ENCODE measurements around the gene TTYH1. TPM values are rescaled to one million over a fixed set of nuclear protein-coding genes. Genes with fewer than 3 reads are reported as not detected.
A peak's percentile ranks its signal among the peaks of the same experiment; 100 is the strongest.
"Not testable (repeated sequence)": the region's sequence is repeated elsewhere in the genome, so short reads cannot be mapped to it uniquely, and the experiment has no call there.

Gene TTYH1
- total and polyA plus RNA-seq, 9 donors: 0.25 to 34.2 (median 1.8) TPM

DNA sequence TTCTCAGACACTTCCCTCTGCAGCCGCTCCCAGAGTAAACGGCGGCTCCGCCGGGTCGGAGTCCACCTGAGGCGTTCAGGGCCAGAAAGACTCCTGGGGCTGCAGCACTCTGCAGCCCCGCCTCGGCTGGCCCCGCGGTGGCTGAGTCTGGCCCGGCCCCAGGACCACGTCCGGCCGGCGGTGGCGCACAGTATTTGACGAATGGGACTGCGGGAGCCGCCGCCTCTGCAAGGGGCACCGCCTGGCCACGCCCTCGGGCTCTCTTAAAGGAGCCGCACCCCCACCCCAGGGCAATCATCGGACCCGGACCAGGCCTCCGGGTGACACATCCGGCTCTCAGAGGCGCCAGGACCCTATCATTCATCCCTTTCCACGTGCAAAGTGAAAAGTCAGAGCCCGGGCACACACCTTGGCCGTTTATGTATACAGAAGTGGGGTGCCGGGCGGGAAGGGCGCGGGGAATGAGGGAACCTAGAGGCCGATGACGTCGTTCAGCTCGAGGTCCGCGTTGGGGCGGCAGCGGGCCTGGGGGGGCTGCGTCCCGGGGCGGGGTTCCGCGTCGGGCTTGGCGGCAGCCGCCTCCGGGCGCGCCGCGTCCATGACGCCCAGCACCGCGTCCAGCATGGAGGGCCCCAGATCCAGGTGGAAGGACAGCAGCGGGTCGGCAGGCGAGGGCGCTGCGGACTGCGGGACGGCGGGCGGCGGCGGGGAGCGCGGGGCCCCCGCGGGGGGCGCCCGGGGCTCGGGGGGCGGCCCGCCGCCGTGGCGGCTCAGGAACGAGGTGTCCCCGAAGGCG lies 49.6 kb downstream of the TTYH1 start:
- Histone ChIP-seq H3K27ac (peak overlapping the region; percentile 25 to 68), H3K4me3 (peak overlapping the region; percentile 56), H3K9me3 (no peaks in the 10 kb centered on the region), H3K4me1 (ENCODE audit: insufficient read depth) (peaks cover 12% of the 10 kb centered on the region), H3K27me3 (no peaks in the 10 kb centered on the region), H3K36me3 (no peaks in the 10 kb centered on the region)
- WGBS, 3 donors: 11 to 19% (median 11%) methylated on average over 49 to 85 of the region's 87 CpGs
- TF ChIP-seq POLR2A (IDR thresholded peaks at IDR 0.05): peak; percentile 27
- TF ChIP-seq CTCF (IDR thresholded peaks at IDR 0.05): no peak
- no peak for TF ChIP-seq EP300 (IDR thresholded peaks at IDR 0.05)
- DNase-seq: peak; percentile 73 to 87 (median 83)
- intact Hi-C loops (cut with DNase I): no loop called here

DNA sequence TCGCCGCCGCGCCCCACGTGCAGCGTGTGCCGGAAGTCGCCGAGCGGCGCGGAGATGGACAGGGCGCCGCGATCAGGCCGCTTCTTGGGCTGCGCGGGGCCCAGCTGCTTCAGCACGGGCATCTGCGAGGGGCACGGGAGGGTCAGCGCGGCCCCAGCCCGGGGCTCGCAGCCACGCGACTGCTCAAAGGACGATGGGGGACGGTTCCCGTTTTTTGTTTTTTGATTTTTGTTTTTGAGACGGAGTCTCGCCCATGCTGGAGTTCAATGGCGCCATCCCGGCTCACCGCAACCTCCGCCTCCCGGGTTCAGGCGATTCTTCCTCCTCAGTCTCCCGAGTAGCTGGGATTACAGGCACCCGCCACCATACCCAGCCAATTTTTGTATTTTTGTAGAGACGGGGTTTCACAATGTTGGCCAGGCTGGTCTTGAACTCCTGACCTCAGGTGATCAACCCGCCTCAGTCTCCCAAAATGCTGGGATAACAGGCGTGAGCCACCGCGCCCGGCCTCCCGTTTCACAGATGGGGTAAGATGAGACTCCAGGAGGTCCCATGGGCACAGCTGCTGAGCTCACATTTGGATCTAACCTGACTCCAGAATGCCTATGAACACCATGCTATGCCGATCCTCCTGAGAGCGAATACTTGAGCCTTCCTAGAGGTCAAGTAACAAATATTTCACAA lies 50.3 kb downstream of the TTYH1 start:
- H3K9me3 ChIP-seq: no peaks in the 10 kb centered on the region
- H3K27me3 ChIP-seq: no peaks in the 10 kb centered on the region
- intact Hi-C loops (cut with DNase I): no loop called here
- 74 to 88% (median 77%) methylated on average over 48 to 49 of the region's 49 CpGs for WGBS, 3 donors
- no peak overlapping the region for H3K27ac ChIP-seq
- DNase-seq: peak in 4 of 5 donors; percentile 31 to 54 (median 43)
- H3K4me3 ChIP-seq: no peak overlapping the region
- no peaks in the 10 kb centered on the region for H3K36me3 ChIP-seq
- TF ChIP-seq CTCF (IDR thresholded peaks at IDR 0.05) (no peak), EP300 (IDR thresholded peaks at IDR 0.05) (no peak), POLR2A (IDR thresholded peaks at IDR 0.05) (no peak)
- H3K4me1 ChIP-seq (ENCODE audit: insufficient read depth): peaks cover 12% of the 10 kb centered on the region

DNA sequence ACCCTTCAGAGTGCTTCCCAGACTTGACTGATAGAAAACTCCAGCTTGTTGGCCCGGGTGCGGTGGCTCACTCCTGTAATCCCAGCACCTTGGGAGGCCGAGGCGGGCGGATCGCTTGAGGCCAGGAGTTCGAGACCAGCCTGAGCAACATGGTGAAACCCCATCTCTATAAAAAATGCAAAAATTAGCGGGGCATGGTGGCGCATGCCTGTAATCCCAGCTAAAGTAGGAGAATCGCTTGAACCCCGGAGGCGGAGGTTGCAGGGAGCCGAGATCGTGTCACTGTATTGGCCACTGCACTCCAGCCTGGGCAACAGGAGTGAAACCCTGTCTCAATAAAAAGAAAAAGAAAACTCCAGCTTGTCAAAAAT lies 50.8 kb downstream of the TTYH1 start:
- H3K4me3 ChIP-seq; intact Hi-C loops (cut with DNase I); H3K27ac ChIP-seq; H3K27me3 ChIP-seq; H3K9me3 ChIP-seq; DNase-seq; H3K36me3 ChIP-seq: not testable (repeated sequence)
- 93 to 94% (median 94%) methylated on average over 14 of the region's 14 CpGs for WGBS, 3 donors
- peaks cover 12% of the 10 kb centered on the region for H3K4me1 ChIP-seq (ENCODE audit: insufficient read depth)

DNA sequence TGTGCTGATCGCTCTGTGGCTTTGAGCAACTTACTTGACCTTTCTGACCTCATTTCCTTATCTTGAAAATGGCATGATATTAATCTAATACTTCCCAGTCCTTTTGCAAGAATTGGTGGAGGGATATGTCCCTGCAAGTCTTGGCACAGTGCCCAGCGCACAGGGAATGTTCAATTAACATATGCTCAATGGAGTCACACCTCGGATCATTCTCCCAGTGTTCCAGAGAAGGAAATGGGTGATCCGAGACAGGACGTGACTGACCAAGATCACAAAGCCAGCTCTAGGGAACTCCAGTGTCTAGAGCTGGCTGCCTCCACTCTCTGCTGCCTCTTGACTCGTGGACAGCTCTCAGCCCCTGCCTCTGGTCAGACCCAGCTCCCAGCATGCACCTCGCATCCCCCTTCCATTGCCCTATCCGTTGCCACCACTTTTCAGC lies 54.3 kb downstream of the TTYH1 start:
- Histone ChIP-seq H3K4me3 (no peak overlapping the region), H3K9me3 (no peaks in the 10 kb centered on the region), H3K4me1 (ENCODE audit: insufficient read depth) (peaks cover 4% of the 10 kb centered on the region), H3K27ac (no peak overlapping the region), H3K27me3 (no peaks in the 10 kb centered on the region), H3K36me3 (no peaks in the 10 kb centered on the region)
- DNase-seq: peak in 3 of 5 donors; percentile 34 to 48 (median 39)
- no peak for TF ChIP-seq EP300 (IDR thresholded peaks at IDR 0.05)
- TF ChIP-seq CTCF (IDR thresholded peaks at IDR 0.05): no peak
- WGBS, 3 donors: 62 to 71% (median 62%) methylated on average over 8 of the region's 8 CpGs
- intact Hi-C loops (cut with DNase I): no loop called here
